ENCODE data around the gene ATP8A1.
"Not testable (repeated sequence)": the region's sequence is repeated elsewhere in the genome, so short reads cannot be mapped to it uniquely, and the experiment has no call there.

DNA sequence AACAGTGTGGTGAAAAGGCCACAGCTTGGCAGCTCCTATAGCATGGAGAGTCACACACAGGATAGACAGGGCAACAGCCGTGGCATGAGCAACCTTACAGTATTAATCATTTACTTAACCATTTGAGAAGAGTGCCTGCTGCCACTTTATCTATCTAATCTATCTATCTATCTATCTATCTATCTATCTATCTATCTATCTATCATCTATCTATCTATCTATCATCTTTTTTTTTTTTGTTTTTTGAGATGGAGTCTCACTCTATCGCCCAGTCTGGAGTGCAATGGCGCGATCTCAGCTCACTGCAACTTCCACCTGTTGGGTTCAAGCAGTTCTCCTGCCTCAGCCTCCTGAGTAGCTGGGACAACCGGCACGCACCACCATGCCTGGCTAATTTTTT lies 284.6 kb downstream of the ATP8A1 start:
- TF ChIP-seq CTCF, POLR2A (IDR thresholded peaks at IDR 0.05): not testable (repeated sequence)

All from prostate gland (tissue), 2 donors.